Activated naive CD4-positive, alpha-beta T cell treated with Interleukin-2 at 50 U/mL for 16 hours (primary cell): Measurements from ENCODE around the gene KDM1B.
"Not testable (repeated sequence)": the region's sequence is repeated elsewhere in the genome, so short reads cannot be mapped to it uniquely, and the experiment has no call there.

Experiments
- DNase-seq: peaks from one replicate; pipeline ENCODE4 v3.0.0-alpha.2; 2020

KDM1B gene

DNA sequence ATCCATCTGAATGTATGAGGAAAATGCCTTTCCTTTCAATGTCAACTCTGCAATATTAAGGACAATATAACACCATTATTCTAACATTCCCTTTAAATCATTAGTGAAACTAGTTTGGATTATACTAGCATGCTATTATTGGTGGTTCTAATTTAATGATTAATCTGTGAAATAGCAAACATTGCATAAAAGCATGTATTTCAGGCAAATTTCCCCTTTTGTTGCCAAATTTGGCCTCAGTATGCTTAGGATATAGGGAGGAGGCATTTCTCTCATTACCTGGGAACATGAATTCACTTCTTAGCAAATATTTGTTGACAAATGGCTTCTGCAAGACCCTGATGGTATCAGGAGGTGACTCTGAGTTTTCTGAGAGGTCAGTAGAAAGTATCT is 1.9 kb upstream of the KDM1B start:
- no peak for DNase-seq

DNA sequence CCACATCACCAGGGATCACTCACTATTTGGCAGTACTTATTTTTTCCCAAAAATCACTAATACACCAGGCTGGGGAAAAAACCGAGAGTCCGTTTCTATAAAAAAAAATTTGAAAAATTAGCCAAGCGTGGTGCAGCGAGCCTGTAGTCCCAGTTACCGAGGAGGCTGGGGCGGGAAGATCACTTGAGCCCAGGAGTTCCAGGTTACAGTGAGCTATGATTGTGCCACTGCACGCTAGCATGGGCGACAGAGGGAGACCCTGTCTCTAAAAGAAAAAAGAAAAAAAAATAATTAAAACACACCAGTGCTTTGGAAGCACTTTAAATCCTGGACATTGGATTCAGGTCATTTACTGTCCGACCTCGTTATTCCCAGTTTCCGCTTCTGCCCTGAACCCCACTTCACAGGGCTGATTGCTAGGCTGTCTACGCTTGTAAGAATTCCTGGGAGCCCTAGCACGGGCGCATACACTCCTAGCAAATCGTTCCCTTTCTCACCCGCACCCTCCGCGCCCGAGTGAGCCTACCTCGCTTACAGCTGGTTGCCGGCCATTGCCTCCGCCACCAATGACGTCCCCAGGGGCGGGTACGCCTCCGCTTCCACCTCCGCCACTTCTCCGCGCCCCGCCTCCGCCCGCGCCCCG is 594 bp upstream of the KDM1B start, which contains the start of gene TPMT:
TSS of gene TPMT (minus strand) at position 571 of the 643 bp plus-strand sequence. CDS start 5,950 bp downstream, outside the sequence.
- DNase-seq: no peak

GRCh38 chr6:18155864-18156421 is 721 bp downstream of the KDM1B start:
- DNase-seq: peak; percentile 48

DNA sequence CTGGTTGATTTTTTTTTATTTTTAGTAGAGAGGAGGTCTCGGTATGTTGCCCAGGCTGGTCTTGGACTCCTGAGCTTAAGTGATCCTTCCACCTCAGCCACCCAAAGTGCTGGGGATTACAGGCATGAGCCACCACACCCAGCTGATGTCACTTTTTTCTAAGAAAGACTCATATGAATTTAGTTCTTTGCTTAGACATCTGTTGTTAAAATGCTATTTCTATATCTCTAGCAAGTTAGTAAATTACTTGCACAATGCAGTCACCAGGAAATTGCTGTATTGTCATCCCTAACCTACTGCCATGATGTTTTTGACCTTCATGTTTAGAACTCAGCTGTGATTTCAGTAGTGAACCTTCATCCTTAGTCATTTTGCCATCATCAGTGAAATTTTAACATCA is 5.7 kb downstream of the KDM1B start:
- DNase-seq: no peak

DNA sequence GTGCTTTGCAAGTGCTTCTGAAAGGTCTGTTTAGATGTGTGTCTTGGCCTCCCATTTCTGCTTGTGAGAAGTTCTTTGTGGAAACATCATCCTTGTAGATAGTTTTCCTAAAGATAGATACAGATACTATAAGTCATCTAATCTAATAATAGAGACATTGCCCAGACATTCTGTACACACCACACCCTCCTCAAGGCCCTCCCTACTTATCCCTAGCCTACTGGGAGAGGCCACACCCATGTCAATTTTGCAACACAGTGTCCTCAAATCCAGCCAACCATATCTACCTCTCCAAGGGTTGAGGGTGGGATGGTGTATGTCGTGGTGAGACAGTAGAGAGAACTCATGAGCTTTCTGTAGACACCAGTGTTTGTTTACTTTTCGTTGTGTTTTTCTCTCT is 6.2 kb downstream of the KDM1B start:
- DNase-seq: no peak

GRCh38 chr6:18162401-18162800 is 7.2 kb downstream of the KDM1B start:
- no peak for DNase-seq

DNA sequence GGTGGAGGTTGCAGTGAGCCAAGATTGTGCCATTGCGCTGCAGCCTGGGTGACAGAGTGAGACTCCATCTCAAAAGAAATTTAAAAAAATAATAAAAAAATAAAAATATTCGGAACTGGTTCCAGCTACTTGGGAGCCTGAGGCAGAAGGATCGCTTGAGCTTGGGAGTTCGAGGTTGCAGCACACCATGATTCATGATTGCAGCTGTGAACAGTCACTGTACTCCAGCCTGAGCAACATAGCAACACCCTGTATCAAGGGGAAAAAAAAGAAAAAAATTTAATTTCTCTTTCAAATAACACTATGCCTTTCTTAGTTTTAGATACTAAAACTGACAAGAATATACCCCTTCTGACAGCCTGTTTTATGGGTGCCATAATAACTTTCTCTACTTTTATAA is 10.5 kb downstream of the KDM1B start:
- DNase-seq: no peak

DNA sequence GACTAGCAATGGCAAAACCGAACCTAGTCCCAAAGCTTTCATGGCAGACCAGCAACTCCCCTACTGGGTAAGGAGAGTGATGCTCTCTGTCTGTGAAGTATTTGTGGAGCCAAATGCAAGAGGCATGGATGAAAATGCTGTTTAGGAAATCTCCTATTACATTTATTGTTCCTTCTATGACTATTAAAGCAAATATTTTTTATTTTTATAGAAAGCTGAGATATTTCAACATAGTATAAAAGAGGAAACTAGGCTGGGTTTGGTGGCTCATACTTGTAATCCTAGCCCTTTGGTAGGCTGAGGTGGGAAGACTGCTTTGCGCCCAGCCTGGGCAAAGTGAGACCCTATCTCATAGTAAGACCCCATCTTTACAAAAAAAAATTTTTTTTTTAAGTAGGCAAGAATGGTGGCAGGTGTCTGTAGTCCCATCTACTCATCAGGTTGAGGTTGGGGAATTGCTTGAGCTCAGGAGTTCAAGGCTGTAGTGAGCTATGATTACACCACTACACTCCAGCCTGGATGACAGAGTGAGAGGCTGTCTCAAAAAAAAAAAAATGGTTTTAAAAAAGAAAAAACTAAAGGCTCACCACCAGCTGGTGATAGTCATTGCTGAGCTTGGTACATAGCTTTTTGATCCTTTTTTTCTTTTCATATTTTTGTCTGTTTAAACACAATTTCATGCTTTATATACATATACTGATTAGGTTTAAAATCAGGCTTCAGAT is 11.3 kb downstream of the KDM1B start:
- DNase-seq: no peak

GRCh38 chr6:18168264-18168663 is 13.0 kb downstream of the KDM1B start:
- no peak for DNase-seq

DNA sequence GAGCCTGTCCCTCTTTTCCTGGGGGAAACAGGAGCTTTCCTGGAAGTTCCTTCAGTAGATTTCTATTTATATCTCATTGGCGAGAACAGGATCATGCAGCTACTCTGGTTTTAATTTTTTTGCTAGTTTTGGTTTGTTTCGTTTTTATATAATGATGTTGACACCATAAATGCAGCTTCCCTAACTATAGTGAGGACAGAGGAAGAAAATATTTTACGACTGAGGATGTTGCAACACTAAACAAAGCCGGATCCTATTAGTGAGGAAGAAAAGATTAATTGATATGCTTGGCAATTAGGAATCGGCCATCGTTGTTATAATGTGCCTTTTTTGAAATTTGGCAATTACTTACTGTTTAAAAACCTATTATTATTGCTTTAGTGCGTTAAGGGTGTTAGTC is 16.6 kb downstream of the KDM1B start:
- no peak for DNase-seq

- not testable (repeated sequence) for DNase-seq
Measured at GRCh38 chr6:18176198-18176597, 21.0 kb downstream of the KDM1B start.

DNA sequence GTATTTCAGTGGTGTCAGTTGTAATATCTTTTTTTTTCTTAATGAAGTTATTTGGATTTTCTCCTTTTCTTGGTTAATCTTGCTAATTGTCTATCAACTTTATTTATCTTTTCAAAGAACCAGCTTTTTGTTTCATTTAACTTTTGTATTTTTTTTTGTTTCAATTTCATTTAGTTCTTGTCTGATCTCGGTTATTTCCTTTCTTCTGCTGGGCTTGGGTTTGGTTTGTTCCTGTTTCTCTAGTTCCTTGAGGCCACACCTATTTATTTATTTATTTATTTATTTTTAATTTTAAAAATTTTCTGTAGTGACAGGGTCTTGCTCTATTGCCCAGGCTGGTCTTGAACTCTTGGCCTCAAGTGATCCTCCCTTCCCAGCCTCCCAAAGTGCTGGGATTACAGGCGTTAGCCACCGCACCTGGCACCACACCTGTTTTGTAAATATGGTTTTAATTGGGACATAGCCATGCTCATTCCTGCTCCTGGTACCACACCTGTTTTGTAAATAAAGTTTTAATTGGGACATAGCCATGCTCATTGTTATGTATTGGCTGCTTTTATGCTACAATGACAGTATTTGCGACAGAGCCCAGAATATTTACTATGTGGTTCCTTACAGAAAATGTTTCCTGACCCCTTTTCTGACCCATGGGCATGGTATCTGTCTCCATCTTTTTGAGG is 22.2 kb downstream of the KDM1B start:
- DNase-seq: no peak

DNA sequence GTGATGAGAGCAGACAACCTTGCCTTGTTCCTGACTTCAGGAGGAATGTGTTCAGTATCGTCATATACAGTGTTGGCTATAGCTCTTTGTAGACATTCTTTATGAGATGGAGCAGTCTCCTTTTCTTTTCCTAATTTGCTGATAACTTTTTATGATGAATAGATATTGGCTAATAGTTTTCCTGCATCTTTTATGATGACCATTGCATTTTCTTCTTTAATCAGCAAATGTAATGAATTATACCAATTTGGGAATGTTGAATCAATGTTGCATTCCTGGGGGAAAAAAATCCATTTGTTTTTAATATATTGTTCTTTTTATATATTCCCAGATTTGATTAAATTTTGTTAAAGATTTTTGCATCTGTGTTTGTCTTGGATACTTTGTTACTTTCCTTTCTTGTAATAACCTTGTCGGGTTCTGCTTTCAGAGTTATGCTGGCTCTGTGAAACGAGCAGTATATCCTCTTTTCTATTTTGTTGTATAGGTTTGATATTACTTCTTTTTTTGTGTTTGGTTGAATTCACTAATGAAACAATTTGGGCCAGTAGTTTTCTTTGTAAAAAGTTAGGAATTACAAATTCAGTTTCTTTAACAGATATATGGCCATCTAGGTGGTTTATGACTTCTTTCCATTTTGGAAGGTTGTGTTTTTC is 23.9 kb downstream of the KDM1B start:
- DNase-seq: no peak

DNA sequence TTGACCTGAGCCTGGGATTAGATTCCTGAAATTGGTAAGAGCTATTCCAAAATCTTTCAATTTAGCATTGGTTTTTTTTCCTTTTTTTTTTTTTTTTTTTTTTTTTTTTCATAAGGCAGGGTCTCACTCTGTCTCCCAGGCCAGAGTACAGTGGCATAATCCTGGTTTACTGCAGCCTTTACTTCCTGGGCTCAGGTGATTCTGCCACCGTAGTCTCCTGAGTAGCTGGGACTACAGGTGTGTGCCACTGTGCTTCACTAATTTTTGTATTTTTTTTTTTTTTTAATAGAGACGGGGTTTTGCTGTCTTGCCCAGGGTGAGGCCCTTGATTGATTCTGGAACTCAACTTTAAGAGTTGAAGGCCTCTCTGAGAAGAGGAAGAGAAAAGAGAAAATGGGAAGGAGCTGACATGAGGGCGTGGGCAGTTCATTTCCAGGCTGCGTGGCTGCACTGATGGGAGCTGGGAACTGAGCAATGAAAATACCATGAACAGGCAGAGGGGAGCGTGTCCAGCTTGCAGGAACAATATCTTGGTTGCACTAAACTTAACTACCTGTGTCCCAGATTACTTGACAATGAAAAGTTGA is 24.6 kb downstream of the KDM1B start:
- no peak for DNase-seq

DNA sequence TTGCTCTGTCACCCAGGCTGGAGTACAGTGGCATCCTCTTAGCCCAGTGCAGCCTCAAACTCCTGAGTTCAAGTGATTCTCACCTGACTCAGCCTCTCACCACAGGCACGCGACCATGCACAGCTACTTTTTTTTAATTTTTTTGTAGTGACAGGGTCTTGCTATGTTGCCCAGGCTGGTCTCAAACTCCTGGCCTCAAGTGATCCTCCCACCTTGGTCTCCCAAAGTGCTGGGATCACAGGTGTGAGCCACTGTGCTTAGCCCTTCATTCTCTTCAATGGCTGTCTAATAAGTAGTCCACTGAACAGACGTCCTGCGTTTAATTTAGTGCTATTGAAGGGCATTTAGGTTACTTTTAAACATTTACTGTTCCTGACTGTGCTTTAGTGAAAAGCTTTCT is 27.3 kb downstream of the KDM1B start:
- no peak for DNase-seq

GRCh38 chr6:18183766-18184165 is 28.5 kb downstream of the KDM1B start:
- no peak for DNase-seq

GRCh38 chr6:18185624-18186023 is 30.4 kb downstream of the KDM1B start:
- no peak for DNase-seq

- DNase-seq: no peak
Measured at GRCh38 chr6:18186033-18186432, 30.8 kb downstream of the KDM1B start.

- no peak for DNase-seq
Measured at GRCh38 chr6:18186540-18187250, 31.5 kb downstream of the KDM1B start.

DNA sequence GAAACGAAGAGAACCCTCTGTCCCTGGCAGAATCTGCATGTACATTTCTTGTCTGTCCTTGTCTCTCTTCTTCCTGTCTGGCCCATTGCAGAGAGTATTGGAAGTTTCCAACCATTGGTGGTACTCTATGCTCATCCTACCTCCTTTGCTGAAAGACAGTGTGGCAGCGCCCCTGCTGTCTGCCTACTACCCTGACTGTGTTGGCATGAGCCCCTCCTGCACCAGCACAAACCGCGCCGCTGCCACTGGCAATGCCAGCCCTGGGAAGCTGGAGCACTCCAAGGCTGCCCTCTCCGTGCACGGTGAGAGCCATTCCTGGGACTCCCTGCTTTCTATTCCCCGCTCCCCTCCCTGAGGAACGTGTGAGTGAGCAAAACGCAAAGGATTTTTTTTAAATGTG is 32.5 kb downstream of the KDM1B start:
- DNase-seq: no peak

GRCh38 chr6:18189196-18189595 is 34.0 kb downstream of the KDM1B start:
- no peak for DNase-seq

DNA sequence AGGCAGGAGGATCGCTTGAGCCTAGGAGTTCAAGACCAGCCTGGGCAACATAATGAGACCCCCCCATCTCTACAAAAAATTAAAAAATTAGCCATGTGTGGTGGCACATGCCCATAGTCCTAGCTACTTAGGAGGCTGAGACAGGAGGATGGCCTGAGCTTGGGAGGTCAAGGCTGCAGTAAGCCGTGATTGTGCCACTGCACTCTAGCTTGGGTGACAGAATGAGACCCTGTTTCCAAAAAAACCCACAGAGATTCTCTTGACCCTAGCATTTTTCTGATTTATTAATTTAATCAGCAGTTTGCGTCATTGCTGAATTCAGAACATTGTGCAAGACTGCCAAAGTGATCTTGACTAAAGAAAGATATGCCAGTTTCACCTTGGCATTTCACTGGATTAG is 36.8 kb downstream of the KDM1B start:
- no peak for DNase-seq
